Measurements from ENCODE around the gene AP1S2.

GRCh38 chrX:15785176-15785750, 69.3 kb downstream of the AP1S2 start:
- no peak for TF ChIP-seq CTCF (IDR thresholded peaks at IDR 0.05; ENCODE audit: low read length)
- no peak for TF ChIP-seq EZH2 (IDR thresholded peaks at IDR 0.05; ENCODE audit: borderline replicate concordance, low read length)
